OCI-LY7 (cell line): Measurements from ENCODE around the gene PLEKHS1. TPM values are rescaled to one million over a fixed set of nuclear protein-coding genes. Genes with fewer than 3 reads are reported as not detected.

Source experiments
- BruUV-seq: library from RNA; stranded (reverse); fragments of 400-500 nt; replicated peaks from 2 replicates; lab custom pipeline; 2021; lab: Mats Ljungman, UMichigan
- CTCF ChIA-PET: fragments of 300-600 bp; sonication (Branson Sonifier 250); formaldehyde crosslinking; loops from one replicate; lab custom pipeline; 2022; ENCODE audit warnings: antibody characterized with exemption; ENCODE audit not compliant: unreplicated experiment; lab: Charles Lee
- POLR2A ChIA-PET: fragments of 300-600 bp; sonication (Branson Sonifier 250); formaldehyde crosslinking; loops from one replicate; lab custom pipeline; 2022; ENCODE audit warnings: antibody characterized with exemption; lab: Charles Lee
- DNase-seq: peaks from one replicate; pipeline ENCODE4 v3.0.0-alpha.2; 2015; ENCODE audit warnings: low spot score
- H2AFZ ChIP-seq: fragments of 200-600 bp; sonication (generic), shearing (Covaris generic); 2 replicates; pipeline ENCODE4 v1.6.1; 2014; ENCODE audit warnings: mild to moderate bottlenecking, antibody characterized with exemption, low read length, moderate library complexity
- H3K27ac ChIP-seq: fragments of 200-600 bp; sonication (generic); 2 replicates; pipeline ENCODE4 v1.5.1; 2014; ENCODE audit warnings: mixed run types, low read depth, mild to moderate bottlenecking, moderate library complexity, low read length, inconsistent platforms; ENCODE audit not compliant: poor library complexity, severe bottlenecking
- H3K36me3 ChIP-seq: fragments of 200-600 bp; sonication (generic); 2 replicates; pipeline ENCODE4 v1.6.1; 2014; ENCODE audit warnings: mild to moderate bottlenecking, antibody characterized with exemption, low read length, moderate library complexity, mixed read lengths; ENCODE audit not compliant: insufficient read depth
- H3K4me1 ChIP-seq: fragments of 200-600 bp; sonication (generic); 2 replicates; pipeline ENCODE4 v1.5.1; 2014; ENCODE audit warnings: mild to moderate bottlenecking, low read length; ENCODE audit not compliant: insufficient read depth, poor library complexity, severe bottlenecking
- H3K4me2 ChIP-seq: fragments of 200-600 bp; sonication (generic); 2 replicates; pipeline ENCODE4 v1.6.1; 2014; ENCODE audit warnings: mild to moderate bottlenecking, low read length
- H3K4me3 ChIP-seq: fragments of 200-600 bp; sonication (generic); 2 replicates; pipeline ENCODE4 v1.5.1; 2014; ENCODE audit warnings: mild to moderate bottlenecking, low read depth, low read length; ENCODE audit not compliant: poor library complexity, severe bottlenecking
- H3K79me2 ChIP-seq: fragments of 200-600 bp; sonication (generic); 2 replicates; pipeline ENCODE4 v1.6.1; 2016; ENCODE audit warnings: low read depth, mild to moderate bottlenecking, low read length, moderate library complexity, mixed read lengths; ENCODE audit not compliant: insufficient read depth
- H3K9me2 ChIP-seq: fragments of 200-600 bp; sonication (generic); 2 replicates; pipeline ENCODE4 v1.6.1; 2016; ENCODE audit warnings: mild to moderate bottlenecking, low read length, mixed read lengths; ENCODE audit not compliant: insufficient read depth
- H3K9me3 ChIP-seq: fragments of 200-600 bp; sonication (generic); 2 replicates; pipeline ENCODE4 v1.6.1; 2014; ENCODE audit warnings: mild to moderate bottlenecking, mixed run types, low read length, mixed read lengths
- H4K20me1 ChIP-seq: fragments of 200-600 bp; sonication (generic); 2 replicates; pipeline ENCODE4 v1.6.1; 2014; ENCODE audit warnings: mild to moderate bottlenecking, antibody characterized with exemption, low read length, moderate library complexity, mixed read lengths; ENCODE audit not compliant: insufficient read depth
- EZH2phosphoT487 ChIP-seq: fragments of 200-600 bp; sonication (generic); IDR thresholded peaks from 2 replicates; pipeline ENCODE4 v1.6.1; 2018; ENCODE audit warnings: low read depth, borderline replicate concordance, mild to moderate bottlenecking, mixed run types, antibody characterized with exemption, low read length, moderate library complexity, mixed read lengths
- intact Hi-C: fragments of 100-400 bp; cut with micrococcal nuclease; formaldehyde crosslinking; loops from one replicate; pipeline ENCODE4 v1.10.0; 2022; ENCODE audit not compliant: unreplicated experiment
- total RNA-seq, 2 experiments: library from RNA; depleted of rRNA in 1 of 2; stranded (reverse); fragments of >200 nt in 1 of 2; shearing (Covaris generic) in 1 of 2; gene quantifications; 2 replicates each; pipeline ENCODE4 v1.2.3, GENCODE V29; 2014 to 2022
- TF ChIP-seq, protein P1 (sequence below): fragments of 200-600 bp; sonication (generic); conservative IDR thresholded peaks from 2 replicates; pipeline ENCODE4 v1.5.1; 2014; ENCODE audit warnings: mild to moderate bottlenecking, antibody characterized with exemption, low read length, moderate library complexity, mixed read lengths

The PLEKHS1 gene
- total RNA-seq, 2 experiments from 2014 or later = not detected

GRCh38 chr10:113775686-113776294 is 24.3 kb downstream of the PLEKHS1 start:
- Histone ChIP-seq H3K4me2 (no peak overlapping the region), H2AFZ (no peak overlapping the region), H3K79me2 (no peaks in the 10 kb centered on the region), H3K4me3 (no peak overlapping the region), H3K9me2 (no peaks in the 10 kb centered on the region), H4K20me1 (no peaks in the 10 kb centered on the region), H3K27ac (no peak overlapping the region), H3K4me1 (no peaks in the 10 kb centered on the region), H3K9me3 (no peaks in the 10 kb centered on the region), H3K36me3 (no peaks in the 10 kb centered on the region)
- TF ChIP-seq, protein P1, sequence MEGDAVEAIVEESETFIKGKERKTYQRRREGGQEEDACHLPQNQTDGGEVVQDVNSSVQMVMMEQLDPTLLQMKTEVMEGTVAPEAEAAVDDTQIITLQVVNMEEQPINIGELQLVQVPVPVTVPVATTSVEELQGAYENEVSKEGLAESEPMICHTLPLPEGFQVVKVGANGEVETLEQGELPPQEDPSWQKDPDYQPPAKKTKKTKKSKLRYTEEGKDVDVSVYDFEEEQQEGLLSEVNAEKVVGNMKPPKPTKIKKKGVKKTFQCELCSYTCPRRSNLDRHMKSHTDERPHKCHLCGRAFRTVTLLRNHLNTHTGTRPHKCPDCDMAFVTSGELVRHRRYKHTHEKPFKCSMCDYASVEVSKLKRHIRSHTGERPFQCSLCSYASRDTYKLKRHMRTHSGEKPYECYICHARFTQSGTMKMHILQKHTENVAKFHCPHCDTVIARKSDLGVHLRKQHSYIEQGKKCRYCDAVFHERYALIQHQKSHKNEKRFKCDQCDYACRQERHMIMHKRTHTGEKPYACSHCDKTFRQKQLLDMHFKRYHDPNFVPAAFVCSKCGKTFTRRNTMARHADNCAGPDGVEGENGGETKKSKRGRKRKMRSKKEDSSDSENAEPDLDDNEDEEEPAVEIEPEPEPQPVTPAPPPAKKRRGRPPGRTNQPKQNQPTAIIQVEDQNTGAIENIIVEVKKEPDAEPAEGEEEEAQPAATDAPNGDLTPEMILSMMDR = no peak
- no peak for TF ChIP-seq EZH2phosphoT487
- intact Hi-C loops = no loop called here
- CTCF ChIA-PET = no interaction called here
- BruUV-seq = no TSS peak
- POLR2A ChIA-PET = no interaction called here
- no peak for DNase-seq

DNA sequence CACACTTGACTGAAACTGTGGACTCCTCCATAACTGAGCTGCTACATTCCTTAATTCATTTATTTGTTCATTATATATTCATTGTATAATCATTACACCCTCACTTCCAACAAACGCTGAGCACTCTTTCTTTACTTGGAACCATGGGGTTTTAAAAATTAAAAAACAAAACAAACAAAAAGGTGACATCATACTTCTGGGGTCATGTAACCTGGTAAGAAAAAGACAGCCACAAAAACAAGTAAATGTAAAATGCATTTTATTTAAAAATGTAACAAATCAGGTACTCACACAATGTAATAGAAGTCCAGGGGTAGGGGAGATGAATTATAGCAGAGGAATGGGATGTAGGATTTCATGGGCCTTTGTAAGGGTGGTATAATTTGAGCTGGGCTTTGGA is 25.1 kb downstream of the PLEKHS1 start:
- DNase-seq = no peak
- Histone ChIP-seq H3K4me2 (no peak overlapping the region), H3K4me3 (no peak overlapping the region), H3K9me3 (no peaks in the 10 kb centered on the region), H3K9me2 (no peaks in the 10 kb centered on the region), H3K36me3 (no peaks in the 10 kb centered on the region), H2AFZ (no peak overlapping the region), H3K79me2 (no peaks in the 10 kb centered on the region), H3K4me1 (no peaks in the 10 kb centered on the region), H4K20me1 (no peaks in the 10 kb centered on the region), H3K27ac (no peak overlapping the region)
- intact Hi-C loops = no loop called here
- CTCF ChIA-PET = no interaction called here
- TF ChIP-seq, protein P1 = no peak
- no peak for TF ChIP-seq EZH2phosphoT487
- POLR2A ChIA-PET = no interaction called here
- BruUV-seq = no TSS peak

- Histone ChIP-seq H2AFZ (no peak overlapping the region), H3K9me2 (no peaks in the 10 kb centered on the region), H3K9me3 (no peaks in the 10 kb centered on the region), H3K36me3 (no peaks in the 10 kb centered on the region), H3K27ac (no peak overlapping the region), H4K20me1 (no peaks in the 10 kb centered on the region), H3K4me2 (no peak overlapping the region), H3K4me3 (no peak overlapping the region), H3K4me1 (no peaks in the 10 kb centered on the region), H3K79me2 (no peaks in the 10 kb centered on the region)
- intact Hi-C loops = no loop called here
- ChIA-PET POLR2A (interaction anchor here (1.2 kb wide), 1 partner anchor 18 kb away, joined by 5 read pairs; no protein-coding TSS in a partner anchor), CTCF (interaction anchor here (0.6 kb wide), 1 partner anchor 370 kb away, joined by 3 read pairs; no protein-coding TSS in a partner anchor)
- no TSS peak for BruUV-seq
- TF ChIP-seq EZH2phosphoT487 = no peak
- TF ChIP-seq, protein P1 = no peak
- DNase-seq = no peak
Measured at GRCh38 chr10:113780681-113781250, 29.3 kb downstream of the PLEKHS1 start.
